ENCODE measurements around the gene AGPS.

The AGPS gene

GRCh38 chr2:177432703-177433102 is 40.1 kb downstream of the AGPS start:
- Histone ChIP-seq H3K9me3 (ENCODE audit: insufficient read depth, low read length, severe bottlenecking) (peaks cover 42% of the 10 kb centered on the region), H3K36me3 (ENCODE audit: insufficient read depth, low read length) (peaks cover 80% of the 10 kb centered on the region), H3K27me3 (ENCODE audit: insufficient read depth, low read length, poor library complexity) (no peaks in the 10 kb centered on the region), H3K4me2 (ENCODE audit: insufficient read depth, low read length) (no peak overlapping the region), H4K20me1 (ENCODE audit: insufficient read depth, low read length) (no peaks in the 10 kb centered on the region), H2AFZ (ENCODE audit: low read depth, low read length) (no peak overlapping the region), H3K9ac (ENCODE audit: low read depth, low read length) (no peak overlapping the region), H3K4me1 (ENCODE audit: insufficient read depth, low read length) (no peaks in the 10 kb centered on the region), H3K4me3 (ENCODE audit: low read depth in 1 of 2, low read length in 2 of 2) (no peak overlapping the region), H3K79me2 (ENCODE audit: insufficient read depth, low read length) (peaks cover 60% of the 10 kb centered on the region), H3K27ac (ENCODE audit: low read length) (no peak overlapping the region)
- no peak for TF ChIP-seq CTCF (IDR thresholded peaks at IDR 0.05; ENCODE audit: borderline replicate concordance, extremely low read depth, low read length, poor library complexity, severe bottlenecking)
- no peak for TF ChIP-seq EZH2 (IDR thresholded peaks at IDR 0.05; ENCODE audit: borderline replicate concordance, low read depth, low read length, severe bottlenecking)
- no peak for DNase-seq
- no peak for ATAC-seq (ENCODE audit: insufficient read depth, low read depth)

GRCh38 chr2:177433402-177433801 is 40.8 kb downstream of the AGPS start:
- no peaks in the 10 kb centered on the region for H3K27me3 ChIP-seq (ENCODE audit: insufficient read depth, low read length, poor library complexity)
- ATAC-seq (ENCODE audit: insufficient read depth, low read depth), result no peak
- H3K36me3 ChIP-seq (ENCODE audit: insufficient read depth, low read length), result peaks cover 81% of the 10 kb centered on the region
- peaks cover 55% of the 10 kb centered on the region for H3K79me2 ChIP-seq (ENCODE audit: insufficient read depth, low read length)
- no peak overlapping the region for H3K9ac ChIP-seq (ENCODE audit: low read depth, low read length)
- H3K4me2 ChIP-seq (ENCODE audit: insufficient read depth, low read length), result no peak overlapping the region
- no peak for DNase-seq
- TF ChIP-seq EZH2 (IDR thresholded peaks at IDR 0.05; ENCODE audit: borderline replicate concordance, low read depth, low read length, severe bottlenecking) (no peak), CTCF (IDR thresholded peaks at IDR 0.05; ENCODE audit: borderline replicate concordance, extremely low read depth, low read length, poor library complexity, severe bottlenecking) (no peak)
- no peaks in the 10 kb centered on the region for H4K20me1 ChIP-seq (ENCODE audit: insufficient read depth, low read length)
- peaks cover 40% of the 10 kb centered on the region for H3K9me3 ChIP-seq (ENCODE audit: insufficient read depth, low read length, severe bottlenecking)
- H3K4me3 ChIP-seq (ENCODE audit: low read depth in 1 of 2, low read length in 2 of 2), result no peak overlapping the region
- no peak overlapping the region for H2AFZ ChIP-seq (ENCODE audit: low read depth, low read length)
- H3K4me1 ChIP-seq (ENCODE audit: insufficient read depth, low read length), result no peaks in the 10 kb centered on the region
- H3K27ac ChIP-seq (ENCODE audit: low read length), result no peak overlapping the region

- peaks cover 40% of the 10 kb centered on the region for H3K9me3 ChIP-seq (ENCODE audit: insufficient read depth, low read length, severe bottlenecking)
- no peaks in the 10 kb centered on the region for H3K27me3 ChIP-seq (ENCODE audit: insufficient read depth, low read length, poor library complexity)
- H3K27ac ChIP-seq (ENCODE audit: low read length), result no peak overlapping the region
- no peak for TF ChIP-seq CTCF (IDR thresholded peaks at IDR 0.05; ENCODE audit: borderline replicate concordance, extremely low read depth, low read length, poor library complexity, severe bottlenecking)
- no peak for TF ChIP-seq EZH2 (IDR thresholded peaks at IDR 0.05; ENCODE audit: borderline replicate concordance, low read depth, low read length, severe bottlenecking)
- no peaks in the 10 kb centered on the region for H3K4me1 ChIP-seq (ENCODE audit: insufficient read depth, low read length)
- H3K79me2 ChIP-seq (ENCODE audit: insufficient read depth, low read length), result peaks cover 48% of the 10 kb centered on the region
- no peak overlapping the region for H3K9ac ChIP-seq (ENCODE audit: low read depth, low read length)
- no peak for DNase-seq
- ATAC-seq (ENCODE audit: insufficient read depth, low read depth), result no peak
- H3K4me3 ChIP-seq (ENCODE audit: low read depth in 1 of 2, low read length in 2 of 2), result no peak overlapping the region
- H3K36me3 ChIP-seq (ENCODE audit: insufficient read depth, low read length), result peaks cover 81% of the 10 kb centered on the region
- H4K20me1 ChIP-seq (ENCODE audit: insufficient read depth, low read length), result no peaks in the 10 kb centered on the region
- H3K4me2 ChIP-seq (ENCODE audit: insufficient read depth, low read length), result no peak overlapping the region
- H2AFZ ChIP-seq (ENCODE audit: low read depth, low read length), result no peak overlapping the region
Observed at GRCh38 chr2:177434475-177434874, 41.9 kb downstream of the AGPS start.

- no peak overlapping the region for H2AFZ ChIP-seq (ENCODE audit: low read depth, low read length)
- ATAC-seq (ENCODE audit: insufficient read depth, low read depth) (no peak), DNase-seq (no peak)
- no peak overlapping the region for H3K27ac ChIP-seq (ENCODE audit: low read length)
- peaks cover 78% of the 10 kb centered on the region for H3K36me3 ChIP-seq (ENCODE audit: insufficient read depth, low read length)
- H3K4me1 ChIP-seq (ENCODE audit: insufficient read depth, low read length), result no peaks in the 10 kb centered on the region
- H3K4me3 ChIP-seq (ENCODE audit: low read depth in 1 of 2, low read length in 2 of 2), result no peak overlapping the region
- H3K4me2 ChIP-seq (ENCODE audit: insufficient read depth, low read length), result no peak overlapping the region
- peaks cover 2% of the 10 kb centered on the region for H3K9me3 ChIP-seq (ENCODE audit: insufficient read depth, low read length, severe bottlenecking)
- no peaks in the 10 kb centered on the region for H4K20me1 ChIP-seq (ENCODE audit: insufficient read depth, low read length)
- H3K79me2 ChIP-seq (ENCODE audit: insufficient read depth, low read length), result no peaks in the 10 kb centered on the region
- H3K27me3 ChIP-seq (ENCODE audit: insufficient read depth, low read length, poor library complexity), result no peaks in the 10 kb centered on the region
- H3K9ac ChIP-seq (ENCODE audit: low read depth, low read length), result no peak overlapping the region
- TF ChIP-seq CTCF (IDR thresholded peaks at IDR 0.05; ENCODE audit: borderline replicate concordance, extremely low read depth, low read length, poor library complexity, severe bottlenecking), result no peak
- no peak for TF ChIP-seq EZH2 (IDR thresholded peaks at IDR 0.05; ENCODE audit: borderline replicate concordance, low read depth, low read length, severe bottlenecking)
Observed at GRCh38 chr2:177445200-177445599, 52.6 kb downstream of the AGPS start.

All from DND-41 (cell line).